Fibroblast of skin of left quadriceps (primary cell): Measurements from ENCODE around the gene DPYD.

Experiments
- DNase-seq, 2 experiments: peaks; one replicate each; pipeline ENCODE4 v3.0.0-alpha.2; 2013; ENCODE audit warnings: low read depth in 2 of 2

DPYD gene

DNA sequence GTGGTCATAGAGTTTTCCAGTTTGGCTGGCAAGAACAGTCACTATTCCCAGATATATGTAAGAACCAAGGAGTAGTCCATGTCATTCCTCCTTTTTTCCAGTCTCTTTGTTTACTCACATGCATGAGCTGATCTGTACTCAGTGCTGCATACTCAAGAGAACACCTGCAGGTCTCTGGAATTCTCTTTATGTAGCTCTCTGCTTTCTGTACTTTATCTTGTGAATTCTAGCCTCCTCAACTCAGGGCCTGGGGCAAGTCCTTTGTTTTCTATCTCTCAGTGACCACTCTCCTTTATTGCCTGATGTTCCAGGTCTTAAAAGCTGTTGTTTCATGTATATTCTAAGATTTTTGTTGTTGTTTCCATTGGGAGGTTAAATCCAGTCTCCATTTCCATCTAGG, 478.9 kb downstream of the DPYD start:
- DNase-seq = no peak

DNA sequence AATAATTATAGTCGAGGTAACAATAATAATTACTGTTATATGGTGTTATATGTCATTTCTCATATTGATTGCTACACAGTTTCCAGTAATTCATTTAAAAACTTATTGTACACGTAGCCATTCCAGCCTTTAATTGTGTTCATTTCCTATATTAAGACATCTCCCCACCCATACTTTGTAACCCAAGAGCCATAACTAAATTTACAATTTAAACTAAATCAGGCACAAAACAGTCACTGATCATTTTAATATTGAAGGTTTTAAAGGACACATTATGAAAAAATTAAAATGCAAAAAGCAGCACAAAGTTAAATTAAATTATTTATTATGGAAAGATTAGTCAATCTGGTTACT, 487.0 kb downstream of the DPYD start:
- no peak for DNase-seq

- peak; percentile 90 to 91 for DNase-seq
These were observed 487.6 kb downstream of the DPYD start for GRCh38 chr1:97433094-97433823.

- DNase-seq = no peak
These were observed 493.5 kb downstream of the DPYD start for GRCh38 chr1:97427371-97427770.

DNA sequence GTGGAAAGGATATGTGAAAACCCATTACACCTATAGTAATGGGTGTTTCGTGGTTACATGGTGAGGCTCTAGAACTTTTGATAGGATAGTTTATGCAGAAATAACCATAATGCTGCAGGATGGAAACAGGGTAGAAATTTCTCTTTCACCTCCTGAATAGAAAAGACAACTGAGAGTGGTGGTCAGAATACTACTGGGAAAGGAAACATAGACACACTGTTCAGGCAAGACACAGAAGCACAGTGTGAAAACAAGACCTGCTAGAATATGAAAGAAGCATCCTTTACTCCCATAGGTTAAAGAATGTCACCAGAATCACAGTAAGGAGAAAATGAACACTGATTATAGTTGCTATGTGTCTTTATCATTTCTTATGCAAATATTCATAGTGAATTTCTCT, 496.6 kb downstream of the DPYD start:
- DNase-seq = no peak

DNA sequence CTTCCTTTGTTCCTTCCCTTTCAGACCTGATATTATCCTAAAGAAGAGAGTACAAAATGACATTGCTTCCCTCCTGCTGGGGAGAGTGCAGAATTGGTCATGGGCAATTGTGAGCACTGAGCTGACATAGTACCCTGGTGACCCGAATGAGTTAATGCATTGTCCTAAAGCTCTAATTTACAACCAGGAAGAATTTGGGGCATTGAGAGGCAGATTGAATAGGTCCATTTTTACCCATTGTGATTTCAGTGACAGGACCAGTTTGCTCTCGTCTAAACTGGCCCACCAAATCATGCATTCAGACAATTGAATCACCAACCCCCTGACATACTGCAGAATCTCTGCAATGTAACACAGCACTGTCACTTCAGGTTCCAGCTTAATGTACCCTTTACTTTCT, 497.4 kb downstream of the DPYD start:
- DNase-seq = no peak

- DNase-seq = no peak
These were observed 503.2 kb downstream of the DPYD start for GRCh38 chr1:97417661-97418060.

DNA sequence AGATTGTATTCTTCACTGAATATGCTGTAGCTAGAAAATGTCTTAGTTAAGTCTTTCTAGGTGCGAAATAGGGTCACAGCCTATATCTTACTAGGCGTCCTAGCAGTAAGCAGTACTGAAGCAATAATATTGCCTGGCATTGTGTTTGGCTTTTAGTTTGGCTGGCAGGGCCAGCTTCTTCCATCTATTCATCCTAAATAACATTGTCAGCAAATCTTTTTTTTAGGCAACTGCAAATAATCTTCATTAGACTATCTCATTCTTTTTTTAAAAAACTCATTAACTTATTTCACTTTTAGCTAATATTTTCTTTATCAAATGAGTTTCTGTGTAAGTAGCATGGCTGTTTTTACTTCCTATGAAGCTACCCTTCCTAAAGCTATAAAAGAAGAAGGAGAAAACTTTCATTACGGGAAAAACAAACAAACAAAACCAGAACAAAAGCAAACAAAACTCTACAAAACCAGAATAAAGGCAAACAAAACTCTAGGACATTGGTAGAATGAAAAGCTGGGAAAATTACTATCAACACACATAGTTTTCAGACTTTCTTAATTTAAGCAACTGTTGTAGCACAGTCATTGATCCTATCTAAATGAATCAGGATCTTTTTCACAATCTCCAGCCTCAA, 506.0 kb downstream of the DPYD start:
- no peak for DNase-seq

DNA sequence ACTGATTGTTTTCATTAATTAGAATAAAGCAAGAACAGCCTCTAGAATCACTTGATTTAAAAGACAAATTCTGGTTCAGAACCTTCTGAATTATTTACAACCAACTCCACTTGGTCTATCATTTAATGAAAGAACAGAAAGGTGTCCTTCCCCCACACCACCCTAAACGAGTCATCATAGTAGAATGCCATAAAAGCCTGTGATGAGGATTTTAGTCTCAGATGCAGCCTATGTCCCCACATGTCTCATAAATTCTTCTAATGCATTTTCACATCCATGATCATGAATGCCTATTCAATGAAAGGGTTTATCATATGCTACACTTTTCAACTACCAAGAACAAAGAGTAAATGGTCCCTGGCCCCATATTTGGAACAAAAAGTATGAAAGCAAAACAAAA, 508.1 kb downstream of the DPYD start:
- no peak for DNase-seq

DNA sequence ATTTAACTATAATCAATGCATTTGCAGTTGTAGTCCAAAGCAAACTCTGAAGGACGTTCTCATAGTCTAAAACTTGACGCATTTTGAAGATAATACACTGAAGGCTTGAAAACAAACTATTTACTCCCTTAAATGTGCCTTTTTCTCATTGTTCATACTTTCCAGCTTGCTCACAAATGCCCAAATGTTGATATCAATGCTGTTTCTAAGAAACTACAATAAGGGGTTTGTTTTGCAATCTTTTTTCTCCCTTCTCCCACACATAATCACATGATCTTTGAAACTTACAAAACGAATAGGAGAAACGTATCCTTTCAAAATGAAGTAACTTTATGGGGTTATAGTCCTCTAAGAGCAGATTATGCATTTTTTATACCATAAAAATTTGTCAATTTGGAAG, 508.7 kb downstream of the DPYD start:
- no peak for DNase-seq

GRCh38 chr1:97396463-97396862, 524.4 kb downstream of the DPYD start:
- no peak for DNase-seq

- DNase-seq = no peak
These were observed 528.1 kb downstream of the DPYD start for GRCh38 chr1:97392701-97393100.

GRCh38 chr1:97385536-97386277, 535.1 kb downstream of the DPYD start:
- DNase-seq = no peak

GRCh38 chr1:97384294-97384968, 536.4 kb downstream of the DPYD start:
- DNase-seq = peak; percentile 75 to 76

- DNase-seq = no peak
These were observed 537.0 kb downstream of the DPYD start for GRCh38 chr1:97383797-97384196.

GRCh38 chr1:97382206-97382605, 538.6 kb downstream of the DPYD start:
- no peak for DNase-seq

DNA sequence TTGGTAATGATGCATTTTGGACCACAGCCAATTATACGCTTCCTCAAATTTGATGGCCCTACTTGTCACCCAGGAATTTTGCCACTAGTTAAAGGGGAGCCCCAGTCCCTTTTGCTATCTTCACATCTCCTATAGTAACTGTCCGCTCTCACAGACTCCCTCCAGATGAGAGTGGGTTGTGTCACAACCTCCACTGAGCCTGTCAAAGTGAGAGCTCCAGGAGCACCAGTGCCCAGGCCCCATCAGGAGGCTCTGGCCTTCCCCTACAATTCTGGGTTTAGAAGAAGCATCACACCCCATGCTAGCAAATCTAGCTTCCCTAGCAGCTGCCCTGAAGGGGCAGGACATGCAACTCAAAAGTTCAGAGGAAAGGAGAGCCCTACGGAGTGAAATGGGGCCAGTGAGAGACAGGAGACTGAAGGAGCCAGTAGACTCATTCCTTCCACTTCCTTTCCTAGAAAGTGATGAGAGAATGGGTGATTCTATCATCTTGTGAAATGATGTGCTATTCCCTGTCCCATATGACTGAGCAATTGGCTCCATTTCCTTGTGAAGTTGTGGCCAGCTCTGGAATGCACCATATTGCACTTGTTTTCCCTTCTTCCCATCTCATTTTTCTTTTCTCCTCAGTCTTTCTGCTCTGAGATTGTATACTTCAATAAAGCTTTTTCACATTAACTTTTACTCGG, 541.3 kb downstream of the DPYD start:
- peak; percentile 72 to 79 for DNase-seq

DNA sequence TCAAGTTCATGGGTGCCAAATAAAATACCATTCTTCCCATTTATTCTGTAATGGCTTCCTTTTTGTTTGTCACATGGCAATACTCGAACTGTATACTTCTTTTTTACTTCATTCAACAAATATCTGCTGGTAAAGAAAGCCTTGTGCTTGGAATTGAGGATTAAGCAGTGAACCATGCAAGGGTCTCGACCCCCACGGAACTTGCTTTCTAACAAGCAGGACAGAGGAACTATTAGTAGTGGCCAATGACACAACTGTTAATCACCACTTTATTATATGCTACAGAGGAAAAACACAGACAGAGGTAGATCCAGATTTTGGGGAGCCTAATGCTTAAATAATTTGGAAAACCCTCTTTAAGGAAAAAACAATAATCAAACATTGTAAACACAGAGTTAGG, 542.2 kb downstream of the DPYD start:
- no peak for DNase-seq

- DNase-seq = no peak
These were observed 543.3 kb downstream of the DPYD start for GRCh38 chr1:97377432-97378034.

DNA sequence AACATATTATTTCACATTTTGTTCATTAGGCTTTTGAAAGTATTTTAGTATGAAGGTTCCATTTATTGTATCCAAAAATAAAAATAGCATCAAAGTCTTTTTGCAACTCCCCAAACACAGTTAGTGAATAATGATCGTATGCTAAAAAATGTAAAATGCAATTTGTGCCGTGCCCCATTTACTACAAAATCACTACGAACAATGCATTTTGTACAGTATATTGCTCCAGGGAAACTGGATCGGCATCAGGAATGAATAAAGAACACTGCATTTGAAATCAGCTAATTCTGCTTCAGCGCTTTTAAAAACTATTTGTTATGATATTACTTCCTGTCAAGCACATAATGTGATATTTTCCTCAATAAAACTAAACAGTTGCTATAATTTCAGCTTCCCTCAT, 547.8 kb downstream of the DPYD start:
- DNase-seq = no peak

DNA sequence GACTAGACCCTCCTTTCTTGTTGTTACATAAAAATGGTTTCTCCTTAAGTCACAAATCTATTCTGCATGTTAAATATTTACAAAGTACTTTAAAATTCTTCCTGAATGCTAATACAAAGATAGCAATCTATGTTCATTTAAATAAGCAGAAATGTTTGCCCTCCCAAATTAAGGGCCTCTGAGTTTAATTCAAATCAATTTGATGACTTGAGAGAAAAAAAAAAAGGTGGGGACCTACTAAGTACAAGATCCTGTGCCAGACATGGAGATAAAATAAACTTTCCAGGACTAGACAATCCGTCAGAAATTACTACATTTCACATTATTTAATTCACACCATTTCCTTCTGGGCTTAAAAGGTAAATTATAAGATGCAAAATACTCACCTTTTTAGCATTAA, 548.3 kb downstream of the DPYD start:
- DNase-seq = no peak

- DNase-seq = no peak
These were observed 552.5 kb downstream of the DPYD start for GRCh38 chr1:97368296-97368695.
